ENCODE data around the gene SLC25A34.

SLC25A34 gene

GRCh38 chr1:15714406-15715136 is 21.5 kb upstream of the SLC25A34 start:
- DNase-seq (ENCODE audit: low spot score) = peak; percentile 74

GRCh38 chr1:15717418-15718125 is 18.5 kb upstream of the SLC25A34 start:
- no peak for DNase-seq (ENCODE audit: low spot score)

GRCh38 chr1:15718199-15718601 is 17.9 kb upstream of the SLC25A34 start:
- DNase-seq (ENCODE audit: low spot score) = no peak

- DNase-seq (ENCODE audit: low spot score) = no peak
These were observed 16.5 kb upstream of the SLC25A34 start for GRCh38 chr1:15719381-15720120.

- no peak for DNase-seq (ENCODE audit: low spot score)
These were observed 15.2 kb upstream of the SLC25A34 start for GRCh38 chr1:15720861-15721260.

- DNase-seq (ENCODE audit: low spot score) = no peak
These were observed 13.6 kb upstream of the SLC25A34 start for GRCh38 chr1:15722411-15722810.

GRCh38 chr1:15722836-15723532 is 13.1 kb upstream of the SLC25A34 start:
- no peak for DNase-seq (ENCODE audit: low spot score)

- no peak for DNase-seq (ENCODE audit: low spot score)
These were observed 12.3 kb upstream of the SLC25A34 start for GRCh38 chr1:15723631-15724246.

GRCh38 chr1:15724949-15725880 is 10.8 kb upstream of the SLC25A34 start:
- no peak for DNase-seq (ENCODE audit: low spot score)

- DNase-seq (ENCODE audit: low spot score) = no peak
These were observed 9.6 kb upstream of the SLC25A34 start for GRCh38 chr1:15726508-15726907.

- DNase-seq (ENCODE audit: low spot score) = no peak
These were observed 9.0 kb upstream of the SLC25A34 start for GRCh38 chr1:15727021-15727420.

- no peak for DNase-seq (ENCODE audit: low spot score)
These were observed 8.6 kb upstream of the SLC25A34 start for GRCh38 chr1:15727424-15727823.

GRCh38 chr1:15727866-15728534 is 8.1 kb upstream of the SLC25A34 start:
- DNase-seq (ENCODE audit: low spot score) = no peak

- no peak for DNase-seq (ENCODE audit: low spot score)
These were observed 7.0 kb upstream of the SLC25A34 start for GRCh38 chr1:15728937-15729657.

GRCh38 chr1:15730423-15730822 is 5.6 kb upstream of the SLC25A34 start:
- no peak for DNase-seq (ENCODE audit: low spot score)

GRCh38 chr1:15730936-15731335 is 5.1 kb upstream of the SLC25A34 start:
- DNase-seq (ENCODE audit: low spot score) = no peak

GRCh38 chr1:15731735-15732685 is 4.0 kb upstream of the SLC25A34 start:
- no peak for DNase-seq (ENCODE audit: low spot score)

GRCh38 chr1:15732686-15733081 is 3.4 kb upstream of the SLC25A34 start:
- no peak for DNase-seq (ENCODE audit: low spot score)
